Fibroblast of skin of abdomen (primary cell): ENCODE measurements around the gene FAM162A. TPM values are rescaled to one million over a fixed set of nuclear protein-coding genes. Genes with fewer than 3 reads are reported as not detected.
"Not testable (repeated sequence)": the region's sequence is repeated elsewhere in the genome, so short reads cannot be mapped to it uniquely, and the experiment has no call there.

Experiments used
- DNase-seq: peaks from one replicate; pipeline ENCODE4 v3.0.0-alpha.2; 2013
- polyA plus RNA-seq, 2 experiments: library from polyadenylated mRNA; unstranded; fragments of 120-200 nt; gene quantifications; one replicate each; pipeline ENCODE4 v1.2.1, GENCODE V29; 2013; ENCODE audit not compliant: insufficient read length in 2 of 2

Gene FAM162A, protein sequence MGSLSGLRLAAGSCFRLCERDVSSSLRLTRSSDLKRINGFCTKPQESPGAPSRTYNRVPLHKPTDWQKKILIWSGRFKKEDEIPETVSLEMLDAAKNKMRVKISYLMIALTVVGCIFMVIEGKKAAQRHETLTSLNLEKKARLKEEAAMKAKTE
- 82.2 TPM for polyA plus RNA-seq (2013, experiment 1 of 2; ENCODE audit: insufficient read length)
- 86.0 TPM for polyA plus RNA-seq (2013, experiment 2 of 2; ENCODE audit: insufficient read length)

DNA sequence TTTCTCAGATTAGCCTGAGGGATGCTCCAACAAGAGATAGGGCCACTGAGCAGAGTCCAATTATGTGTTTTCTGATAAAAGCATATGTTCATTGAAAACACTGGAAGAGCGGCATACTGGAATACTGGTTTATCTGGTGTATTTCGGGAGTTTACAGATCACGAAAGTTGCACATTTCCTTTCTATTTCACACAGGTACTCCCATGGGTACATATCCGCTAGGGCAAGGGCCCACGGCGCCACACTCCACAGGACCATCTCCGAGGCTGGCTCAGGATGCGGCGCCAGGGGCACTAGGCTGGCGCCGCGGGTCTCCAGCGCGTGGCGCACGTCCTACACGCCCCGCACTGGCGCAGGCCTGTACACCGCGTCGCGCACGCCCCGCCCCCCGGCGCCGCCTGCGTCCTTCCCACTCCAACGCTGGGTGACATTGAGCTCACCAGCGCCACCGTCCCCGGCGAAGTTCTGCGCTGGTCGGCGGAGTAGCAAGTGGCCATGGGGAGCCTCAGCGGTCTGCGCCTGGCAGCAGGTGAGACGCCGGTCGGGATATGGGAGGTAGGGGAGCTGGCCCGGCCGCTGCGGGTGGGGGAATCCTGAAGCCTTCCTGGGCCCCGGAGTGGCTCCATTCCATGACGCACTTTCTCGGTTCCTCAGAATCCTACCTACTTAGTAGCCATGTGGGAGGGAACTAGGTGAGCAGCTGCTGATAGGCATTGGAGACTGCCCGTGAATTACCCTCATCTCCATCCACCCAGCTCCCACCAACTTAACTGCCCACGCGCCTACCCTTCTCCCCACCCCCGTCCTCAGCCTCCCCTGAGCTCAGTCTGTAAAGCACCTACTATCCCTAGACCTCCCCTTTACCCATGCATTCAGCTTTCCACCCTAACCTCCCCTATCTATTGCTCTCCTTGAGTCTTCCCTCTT is at the start of gene FAM162A:
Gene FAM162A (plus strand): TSS at position 412 of the 927 bp plus-strand sequence. CDS start 84 bp downstream, at position 496.
- peak; percentile 86 for DNase-seq

- DNase-seq = no peak
These were observed 41.2 kb upstream of the FAM162A start for GRCh38 chr3:122342803-122343202.

DNA sequence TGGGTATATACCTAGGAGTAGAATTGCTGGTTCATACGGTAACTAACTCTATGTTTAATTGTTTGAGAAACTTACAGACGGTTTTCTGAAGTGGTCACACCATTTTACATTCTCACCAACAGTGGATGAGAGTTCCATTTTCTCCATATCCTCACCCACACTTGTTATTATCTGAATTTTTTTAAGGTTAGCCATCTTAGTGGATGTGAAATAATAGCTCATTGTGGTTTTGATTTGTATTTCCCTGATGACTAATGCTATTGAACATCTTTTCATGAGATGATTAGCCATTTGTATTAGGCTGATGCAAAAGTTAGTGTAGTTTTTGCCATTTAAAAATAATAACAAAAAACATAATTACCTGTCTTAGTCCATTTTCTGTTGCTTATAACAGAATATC is 40.3 kb upstream of the FAM162A start:
- no peak for DNase-seq

- no peak for DNase-seq
These were observed 34.8 kb upstream of the FAM162A start for GRCh38 chr3:122349171-122349570.

- peak; percentile 23 for DNase-seq
These were observed 33.1 kb upstream of the FAM162A start for GRCh38 chr3:122350814-122351418.

DNA sequence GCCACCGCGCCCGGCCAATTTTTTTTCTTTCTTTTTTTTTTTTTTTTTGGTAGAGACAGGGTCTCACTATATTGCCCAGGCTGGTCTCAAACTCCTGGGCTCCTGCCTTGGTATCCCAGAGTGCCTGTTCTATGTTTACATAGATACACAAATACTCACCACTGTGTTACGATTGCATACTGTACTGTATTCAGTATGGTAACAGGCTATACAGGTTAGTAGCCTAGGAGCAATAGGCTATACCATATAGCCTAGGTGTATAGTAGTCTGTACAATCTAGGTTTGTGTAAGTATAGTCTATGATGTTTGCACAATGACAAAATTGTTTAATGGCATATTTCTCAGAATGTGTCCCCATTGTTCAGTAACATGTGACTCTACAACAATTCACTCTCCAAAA is 32.4 kb upstream of the FAM162A start:
- no peak for DNase-seq

- DNase-seq = no peak
These were observed 30.8 kb upstream of the FAM162A start for GRCh38 chr3:122353215-122353614.

- DNase-seq = no peak
These were observed 30.0 kb upstream of the FAM162A start for GRCh38 chr3:122353893-122354401.

- DNase-seq = no peak
These were observed 28.4 kb upstream of the FAM162A start for GRCh38 chr3:122355612-122356011.

- peak; percentile 17 for DNase-seq
These were observed 27.6 kb upstream of the FAM162A start for GRCh38 chr3:122356402-122356801.

GRCh38 chr3:122357828-122358702 is 25.9 kb upstream of the FAM162A start:
- peak; percentile 35 for DNase-seq

DNA sequence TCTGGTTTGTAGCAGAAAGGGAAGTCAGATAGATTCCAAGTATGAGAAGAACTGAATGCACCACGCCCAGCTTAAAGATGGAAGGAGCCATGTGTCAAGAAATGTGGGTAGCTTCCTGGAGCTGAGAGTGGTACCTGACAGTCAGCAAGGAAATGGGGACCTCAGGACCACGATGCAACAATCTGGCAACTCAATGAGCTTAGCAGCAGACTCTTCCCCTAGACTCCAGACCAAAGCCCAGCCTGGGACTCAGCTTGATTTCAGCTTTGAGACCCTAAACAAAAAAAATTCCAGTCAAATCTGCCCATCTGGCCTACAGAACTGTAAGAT is 25.3 kb upstream of the FAM162A start:
- DNase-seq = no peak

DNA sequence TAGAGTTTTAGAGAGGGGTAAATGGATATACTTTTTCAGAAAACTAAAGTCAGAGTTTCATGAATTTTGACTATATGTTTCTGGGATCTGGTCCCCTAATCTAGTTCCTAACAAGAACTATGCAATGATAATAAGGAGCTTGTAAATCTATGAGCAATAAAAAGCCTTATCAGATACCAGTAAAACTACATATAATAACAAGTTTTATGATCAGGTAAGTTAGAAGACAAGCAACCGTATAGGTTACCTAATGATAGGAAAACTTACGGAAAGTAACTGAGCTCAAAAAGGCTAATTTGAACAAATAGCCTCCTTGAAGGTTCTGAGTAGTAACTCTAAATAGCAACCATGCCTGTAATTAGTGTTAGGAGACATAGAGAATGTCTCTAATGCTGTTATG is 22.0 kb upstream of the FAM162A start:
- no peak for DNase-seq

DNA sequence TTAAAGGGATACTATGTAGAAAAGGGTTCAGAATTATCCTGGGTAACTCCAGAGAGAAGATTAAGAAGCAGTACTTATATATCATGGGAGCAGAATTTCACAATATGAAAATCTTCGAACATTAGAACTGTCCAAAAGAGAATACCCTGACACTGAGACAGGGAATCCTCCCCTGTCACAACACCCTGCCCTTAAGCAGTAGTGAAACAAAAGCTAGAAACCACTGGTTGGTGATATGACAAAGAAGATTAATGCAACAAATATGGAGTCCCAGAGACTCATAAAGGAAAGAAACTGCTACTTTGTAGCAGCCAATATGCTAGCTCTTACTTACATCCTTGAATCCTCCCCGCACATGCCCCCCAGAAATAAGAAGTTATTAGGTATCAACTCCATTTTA is 19.5 kb upstream of the FAM162A start:
- DNase-seq = no peak

DNA sequence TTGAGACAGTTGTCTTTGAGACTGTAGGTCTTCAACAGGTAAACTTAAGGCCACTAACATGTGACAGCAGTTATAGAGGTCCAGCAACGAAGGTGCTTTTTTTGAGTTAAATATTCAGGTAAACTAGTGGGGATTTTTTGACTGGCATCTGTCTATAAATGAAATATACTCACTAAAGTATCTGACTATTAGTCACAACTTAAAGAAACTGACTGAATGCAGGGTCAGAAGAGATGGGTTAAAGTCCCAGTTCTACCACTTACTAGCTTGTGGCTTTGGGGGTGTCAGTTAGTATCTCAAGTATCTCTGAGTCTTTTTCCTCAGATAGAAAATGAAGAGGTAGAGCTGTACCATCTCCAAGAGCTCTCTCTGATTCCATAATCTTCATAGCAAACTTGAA is 18.9 kb upstream of the FAM162A start:
- DNase-seq = no peak

GRCh38 chr3:122365582-122366378 is 18.2 kb upstream of the FAM162A start:
- not testable (repeated sequence) for DNase-seq

DNA sequence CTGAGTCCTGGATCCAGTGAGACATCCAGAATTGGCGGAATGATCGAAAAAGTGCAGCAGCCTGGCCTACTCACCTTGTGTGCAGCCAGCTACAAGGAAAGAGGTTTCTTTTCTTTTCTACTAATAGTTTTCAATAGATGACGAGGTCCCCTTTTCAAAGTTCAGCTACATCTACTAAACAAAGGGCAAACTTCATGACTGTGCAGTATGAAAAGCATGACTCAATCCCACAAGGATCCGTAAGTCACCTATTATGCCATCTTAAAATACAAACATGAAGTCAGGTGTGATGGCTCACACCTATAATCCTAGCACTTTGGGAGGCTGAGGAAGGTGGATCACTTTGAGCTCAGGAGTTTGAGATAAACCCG is 17.6 kb upstream of the FAM162A start:
- no peak for DNase-seq

- no peak for DNase-seq
These were observed 9.9 kb upstream of the FAM162A start for GRCh38 chr3:122374034-122374433.

GRCh38 chr3:122377975-122378374 is 6.0 kb upstream of the FAM162A start:
- DNase-seq = no peak

DNA sequence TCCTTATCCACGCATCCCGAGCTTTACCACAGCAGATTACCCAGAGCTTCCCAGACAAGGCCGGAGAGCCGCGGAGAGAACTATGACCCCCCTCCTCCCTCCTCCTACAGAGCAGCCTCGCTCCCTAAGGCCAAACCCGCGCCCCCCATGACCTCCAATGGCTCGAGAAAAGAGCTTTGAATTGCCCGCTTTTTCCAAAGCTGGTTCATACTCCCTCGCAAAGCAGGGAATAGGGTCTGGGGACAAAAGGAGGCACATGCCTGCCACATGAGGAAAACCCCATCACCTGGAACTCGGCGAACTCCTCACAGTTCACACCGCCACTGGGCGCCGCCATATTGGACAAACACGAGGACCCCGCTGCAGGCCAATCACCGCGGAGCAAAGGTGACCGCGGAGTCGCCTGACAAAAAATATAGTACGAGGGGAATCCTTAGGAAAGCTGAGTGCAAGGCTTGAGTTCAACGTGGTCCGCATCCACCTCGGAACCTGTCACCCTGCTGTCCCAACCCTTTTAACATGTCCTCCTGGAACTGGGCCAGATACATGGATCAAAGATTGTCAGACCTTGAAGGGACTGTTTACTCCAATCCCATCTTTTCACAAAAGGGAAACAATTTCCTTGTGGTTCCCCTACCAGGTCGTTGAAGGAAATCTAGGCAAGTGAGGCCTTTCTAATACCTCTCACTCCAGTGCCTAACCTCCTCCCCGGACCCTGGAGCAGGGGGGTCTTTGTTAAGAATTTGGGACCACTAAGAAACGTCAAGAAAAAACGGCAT is 905 bp upstream of the FAM162A start, which contains the start of gene MIX23:
Gene MIX23 (minus strand): TSS at position 344 of the 779 bp plus-strand sequence. CDS start 7 bp downstream, at position 337.
- peak; percentile 85 for DNase-seq

DNA sequence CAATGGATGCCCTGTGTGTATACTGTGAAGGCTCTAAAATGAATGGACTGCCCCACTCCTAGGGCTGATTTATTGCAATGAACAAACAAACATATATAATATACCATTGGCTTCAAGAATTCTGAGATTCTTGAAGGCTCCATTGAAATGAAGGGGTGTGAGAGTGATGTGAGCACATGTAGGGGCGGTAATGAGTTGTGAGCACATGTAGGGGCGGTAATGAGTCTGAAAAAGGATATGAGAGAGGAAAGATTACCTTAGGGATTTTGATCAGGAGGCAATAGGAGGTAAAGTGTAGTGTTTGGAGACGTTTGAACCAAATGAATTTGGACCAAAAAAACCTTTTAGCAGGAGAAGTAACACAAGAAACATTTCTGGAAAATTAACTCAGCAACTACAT is 3.7 kb downstream of the FAM162A start:
- no peak for DNase-seq
